GM18873 (cell line): ENCODE measurements around the gene PDE8B.
"Not testable (repeated sequence)": the region's sequence is repeated elsewhere in the genome, so short reads cannot be mapped to it uniquely, and the experiment has no call there.

Source experiments
- ATAC-seq: cut with Tn5 transposase; IDR thresholded peaks from one replicate; pipeline ENCODE4 v1.9.1; 2021; ENCODE audit warnings: mild to moderate bottlenecking, moderate library complexity, moderate number of reproducible peaks; ENCODE audit not compliant: unreplicated experiment, low FRiP score

The PDE8B gene

GRCh38 chr5:77427998-77428397 lies 217.5 kb downstream of the PDE8B start:
- ATAC-seq: no peak

DNA sequence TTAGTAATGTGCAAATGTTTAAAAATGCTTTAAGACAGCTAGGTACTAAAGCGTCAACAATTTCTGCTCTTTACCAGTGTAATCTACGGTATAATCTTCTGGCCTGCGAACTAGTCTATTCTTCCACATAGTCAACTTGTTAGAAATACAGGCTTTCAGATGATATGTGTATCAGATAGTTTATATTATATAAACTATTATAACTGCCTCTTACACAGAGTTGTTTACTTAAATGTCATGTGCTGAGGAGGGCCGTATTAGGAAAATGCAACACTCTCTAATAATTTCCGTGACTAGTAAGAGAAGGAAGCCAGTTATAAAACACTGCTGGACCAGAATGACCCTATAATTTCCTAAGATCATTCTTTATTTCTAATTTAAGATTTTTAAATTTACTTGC lies 218.0 kb downstream of the PDE8B start:
- ATAC-seq: no peak

DNA sequence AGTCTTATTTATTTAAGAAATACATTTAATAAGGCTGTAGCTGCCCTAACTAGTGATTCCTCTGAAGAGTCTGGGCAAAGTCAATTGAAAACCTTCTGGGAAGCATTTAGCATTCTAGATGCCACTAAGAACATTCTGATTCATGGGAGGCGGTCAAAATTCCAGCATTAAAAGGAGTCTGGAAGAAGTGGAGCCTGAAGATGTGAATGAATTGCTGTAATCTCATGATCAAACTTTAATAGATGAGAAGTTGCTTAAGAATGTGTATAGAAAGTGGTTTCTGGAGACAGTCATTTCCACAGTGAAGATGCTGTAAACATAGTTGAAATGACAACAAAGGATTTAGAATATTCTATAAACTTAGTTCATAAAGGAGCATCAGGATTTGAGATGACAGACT lies 220.2 kb downstream of the PDE8B start:
- ATAC-seq: no peak

GRCh38 chr5:77431286-77431685 lies 220.8 kb downstream of the PDE8B start:
- ATAC-seq: no peak

- ATAC-seq: no peak
Measured at GRCh38 chr5:77431719-77432118, 221.2 kb downstream of the PDE8B start.

DNA sequence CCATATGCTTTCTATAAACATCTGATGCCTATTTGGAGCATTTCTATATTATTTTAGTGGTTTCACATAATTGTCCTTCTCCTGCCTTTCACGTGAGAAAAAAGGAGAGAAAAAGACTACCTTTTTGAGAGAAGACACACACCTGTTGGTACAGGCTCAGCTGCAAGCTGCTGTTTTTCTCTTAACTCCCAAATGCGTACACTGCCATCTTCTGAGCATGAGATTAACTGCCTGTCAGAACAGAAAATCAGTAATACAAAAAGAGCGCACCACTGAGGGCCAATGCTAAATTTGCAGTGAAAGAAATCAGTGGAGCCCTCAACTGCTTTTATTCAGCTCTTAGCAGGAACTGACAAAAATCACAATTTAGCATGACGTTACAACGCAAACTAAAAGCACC lies 226.7 kb downstream of the PDE8B start:
- ATAC-seq: no peak

DNA sequence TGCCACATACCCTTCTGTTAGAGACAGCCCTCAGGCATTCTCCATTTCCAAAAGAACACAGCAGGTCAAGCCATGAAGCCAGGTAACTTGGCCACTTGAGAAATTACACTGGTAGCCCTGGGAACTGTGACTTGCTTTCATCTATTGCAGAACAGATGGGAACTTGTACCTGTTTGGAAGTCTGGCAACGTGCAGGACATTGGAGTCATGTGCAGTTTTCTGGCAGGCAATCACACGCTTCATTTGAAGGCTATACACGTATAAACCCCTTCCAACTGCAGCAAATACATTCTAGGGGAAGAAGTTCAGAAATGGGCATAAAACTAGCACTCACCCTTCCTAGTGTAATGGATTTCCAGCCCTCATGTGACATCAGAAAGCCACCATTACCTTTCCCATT lies 227.6 kb downstream of the PDE8B start:
- no peak for ATAC-seq

GRCh38 chr5:77443670-77444069 lies 233.2 kb downstream of the PDE8B start:
- ATAC-seq: no peak

- ATAC-seq: no peak
Measured at GRCh38 chr5:77444356-77444755, 233.9 kb downstream of the PDE8B start.

GRCh38 chr5:77448831-77449230 lies 238.4 kb downstream of the PDE8B start:
- ATAC-seq: no peak

DNA sequence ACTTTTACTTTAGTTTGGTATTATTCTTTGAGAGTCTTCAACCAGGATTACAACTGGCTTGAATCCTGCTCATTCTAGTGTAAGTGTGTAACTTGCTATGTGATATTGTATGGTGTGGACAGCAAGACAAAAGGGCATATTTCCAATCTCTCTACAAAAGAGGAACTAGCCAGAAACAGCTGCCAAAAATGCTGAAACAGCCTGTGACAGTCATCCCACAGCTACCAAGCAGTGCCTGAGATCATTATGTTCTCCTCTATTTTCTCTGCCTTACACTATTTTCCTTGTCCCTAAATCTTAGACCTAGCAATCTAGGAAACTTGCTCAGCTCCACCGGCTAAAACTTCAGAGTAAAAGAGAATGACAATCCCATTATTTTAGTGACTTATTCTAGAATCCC lies 238.8 kb downstream of the PDE8B start:
- no peak for ATAC-seq

DNA sequence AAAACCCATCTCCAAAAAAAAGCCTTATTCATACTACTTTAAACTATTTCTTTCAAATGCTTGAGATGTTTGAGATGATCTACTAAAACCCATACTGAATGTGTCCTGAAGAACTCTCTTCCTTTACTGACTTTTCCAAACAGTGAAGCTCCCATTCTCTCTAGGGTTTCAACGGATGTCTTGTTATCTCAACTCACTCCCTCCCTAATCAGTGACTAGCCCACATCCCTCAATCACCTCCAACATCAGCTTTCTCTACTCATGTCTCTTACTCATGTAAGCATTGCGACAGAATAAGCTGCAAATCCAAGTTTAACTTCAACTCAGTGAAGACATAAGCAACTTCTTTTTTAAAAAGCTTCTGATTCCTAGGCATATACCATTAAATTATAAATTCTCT lies 239.5 kb downstream of the PDE8B start:
- no peak for ATAC-seq

GRCh38 chr5:77452351-77452750 lies 241.9 kb downstream of the PDE8B start:
- ATAC-seq: no peak

DNA sequence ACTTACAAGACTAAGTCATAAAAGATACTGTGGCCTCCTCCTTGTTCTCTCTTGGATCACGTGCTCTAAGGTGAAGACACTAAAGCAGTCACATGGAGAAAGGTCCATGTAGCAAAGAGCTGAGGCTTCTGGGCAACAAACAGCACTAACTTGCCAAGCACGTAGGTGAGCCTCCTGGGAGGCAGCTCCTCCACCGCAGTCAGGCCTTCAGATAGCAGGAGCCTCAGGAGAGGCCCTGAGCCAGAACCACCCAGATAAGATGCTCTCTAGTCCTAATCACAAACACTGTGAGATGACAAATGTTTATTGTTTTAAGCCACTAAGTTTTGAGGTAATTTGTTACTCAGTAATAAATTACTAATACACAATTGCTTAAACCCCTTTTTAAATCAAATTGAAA lies 243.6 kb downstream of the PDE8B start:
- ATAC-seq: no peak

DNA sequence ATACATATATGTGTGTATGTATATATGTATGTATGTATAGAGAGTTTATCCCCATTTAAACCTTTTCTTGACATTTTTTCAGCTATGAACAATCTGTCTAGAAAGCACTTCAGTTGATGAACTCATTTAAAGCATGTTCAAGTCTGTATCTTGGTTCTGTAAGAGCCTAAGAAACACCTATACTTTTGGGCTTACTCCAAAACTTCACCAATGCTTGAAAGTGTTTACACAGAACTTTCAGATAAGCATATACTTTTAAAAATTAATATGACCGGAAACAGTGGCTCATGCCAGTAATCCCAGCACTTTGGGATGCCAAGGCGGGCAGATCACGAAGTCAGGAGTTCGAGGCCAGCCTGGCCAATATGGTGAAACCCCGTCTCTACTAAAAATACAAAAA lies 250.8 kb downstream of the PDE8B start:
- ATAC-seq: no peak

GRCh38 chr5:77463905-77464304 lies 253.4 kb downstream of the PDE8B start:
- ATAC-seq: no peak

DNA sequence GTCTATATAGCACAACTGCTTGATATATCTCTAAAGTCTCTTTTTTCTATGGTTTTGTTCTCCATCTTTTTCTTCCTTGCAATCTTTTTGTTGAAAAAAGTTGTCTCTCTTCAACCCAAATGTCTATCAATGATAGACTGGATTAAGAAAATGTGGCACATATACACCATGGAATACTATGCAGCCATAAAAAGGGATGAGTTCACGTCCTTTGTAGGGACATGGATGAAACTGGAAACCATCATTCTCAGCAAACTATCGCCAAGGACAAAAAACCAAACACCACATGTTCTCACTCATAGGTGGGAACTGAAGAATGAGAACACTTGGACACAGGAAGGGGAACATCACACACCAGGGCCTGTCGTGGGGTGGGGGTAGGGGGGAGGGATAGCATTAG lies 258.4 kb downstream of the PDE8B start:
- not testable (repeated sequence) for ATAC-seq

- ATAC-seq: not testable (repeated sequence)
Measured at GRCh38 chr5:77475041-77475440, 264.6 kb downstream of the PDE8B start.
